Activated CD4-positive, alpha-beta memory T cell treated with anti-CD3 and anti-CD28 coated beads, Interleukin-2, amount 10 ng/mL, durations not matched to agents 7 days and 5 days (primary cell): Measurements from ENCODE around the gene HS3ST3A1. TPM values are rescaled to one million over a fixed set of nuclear protein-coding genes. Genes with fewer than 3 reads are reported as not detected.

Experiments used
- CTCF ChIA-PET: fragments of 350-600 bp; sonication (Branson Sonifier 250); formaldehyde crosslinking; loops from one replicate; lab custom pipeline; 2021; ENCODE audit warnings: antibody characterized with exemption, inconsistent platforms; lab: Charles Lee
- POLR2A ChIA-PET: fragments of 350-600 bp; sonication (Branson Sonifier 250); formaldehyde crosslinking; loops from one replicate; lab custom pipeline; 2021; ENCODE audit warnings: antibody characterized with exemption; lab: Charles Lee
- DNase-seq: peaks from one replicate; pipeline ENCODE4 v3.0.0-alpha.2; 2020
- H3K27ac Mint-ChIP-seq: one replicate; pipeline ENCODE4 v1.8.0; 2021; ENCODE audit warnings: mild to moderate bottlenecking, mixed read lengths
- H3K27me3 Mint-ChIP-seq: one replicate; pipeline ENCODE4 v1.8.0; 2021; ENCODE audit warnings: mixed read lengths
- H3K36me3 Mint-ChIP-seq: one replicate; pipeline ENCODE4 v1.8.0; 2021; ENCODE audit warnings: low read depth, mixed read lengths
- H3K4me1 Mint-ChIP-seq: one replicate; pipeline ENCODE4 v1.8.0; 2021; ENCODE audit warnings: mixed read lengths
- H3K4me3 Mint-ChIP-seq: one replicate; pipeline ENCODE4 v1.8.0; 2021; ENCODE audit warnings: mild to moderate bottlenecking, mixed read lengths
- H3K9me3 Mint-ChIP-seq: one replicate; pipeline ENCODE4 v1.8.0; 2021; ENCODE audit warnings: mixed read lengths
- total RNA-seq, 2 experiments: library from RNA; stranded (reverse); gene quantifications; one replicate each; pipeline ENCODE4 v1.2.3, GENCODE V29; 2021

HS3ST3A1 gene
- 1 to 10 TPM; 2.5 to 2.8 TPM for total RNA-seq

DNA sequence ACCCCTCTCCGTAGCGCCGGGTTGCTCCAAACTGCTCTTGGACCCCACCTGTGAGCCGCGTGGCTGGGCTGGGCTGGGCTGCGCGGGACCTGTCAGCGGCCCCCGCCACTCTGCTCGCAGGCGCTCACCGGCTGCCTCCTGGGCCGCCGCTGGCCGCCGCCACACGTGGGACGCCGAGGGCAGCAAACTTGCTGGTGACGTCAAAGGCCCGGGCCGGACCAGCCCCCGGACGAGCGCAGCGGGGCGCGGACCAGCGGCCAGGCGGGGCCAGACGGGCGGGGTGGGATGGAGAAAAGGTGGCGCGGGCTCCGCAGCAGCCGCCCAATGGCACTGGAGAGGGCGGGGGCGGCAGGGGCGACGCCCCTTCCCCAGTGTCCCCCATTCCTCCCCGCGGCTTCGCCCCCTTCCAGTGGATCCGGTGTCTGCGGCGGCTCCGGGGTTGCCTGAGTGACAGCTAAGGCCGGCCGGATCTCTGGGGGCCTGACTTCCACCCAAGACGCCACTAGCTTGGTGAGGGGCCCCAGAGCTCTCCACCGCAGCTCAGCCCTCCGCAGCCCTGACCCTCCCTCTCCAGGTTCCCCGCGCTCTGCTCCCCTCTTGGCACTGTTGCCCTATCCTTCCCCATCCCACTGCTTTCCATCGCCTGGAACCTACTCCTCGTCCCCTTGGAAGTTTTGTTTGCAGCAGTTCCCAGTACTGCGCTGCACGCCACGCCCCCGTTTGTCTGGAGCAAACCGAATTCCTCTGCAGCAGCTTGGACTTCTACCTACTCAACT lies at the start of gene HS3ST3A1:
Gene HS3ST3A1, minus strand, starts transcription at position 154 of the 776 bp plus-strand sequence. CDS start 800 bp downstream, outside the sequence.
- POLR2A ChIA-PET: no interaction called here

GRCh38 chr17:13650096-13650675 lies 48.5 kb upstream of the HS3ST3A1 start:
- Mint-ChIP-seq H3K27ac (no peak overlapping the region), H3K4me1 (peaks cover 2% of the 10 kb centered on the region), H3K36me3 (no peaks in the 10 kb centered on the region), H3K27me3 (peaks cover 1% of the 10 kb centered on the region), H3K4me3 (no peak overlapping the region), H3K9me3 (no peaks in the 10 kb centered on the region)
- ChIA-PET POLR2A (no interaction called here), CTCF (no interaction called here)
- no peak for DNase-seq

More for the DNA sequence above, at the start of gene HS3ST3A1:
- Mint-ChIP-seq H3K4me1 (peaks cover 12% of the 10 kb centered on the region), H3K27me3 (peaks cover 58% of the 10 kb centered on the region), H3K9me3 (no peaks in the 10 kb centered on the region), H3K36me3 (no peaks in the 10 kb centered on the region), H3K4me3 (peak within 1 kb of the TSS; percentile 53), H3K27ac (no peak within 1 kb of the TSS)
- CTCF ChIA-PET: no interaction called here
- peak; percentile 16 for DNase-seq

DNA sequence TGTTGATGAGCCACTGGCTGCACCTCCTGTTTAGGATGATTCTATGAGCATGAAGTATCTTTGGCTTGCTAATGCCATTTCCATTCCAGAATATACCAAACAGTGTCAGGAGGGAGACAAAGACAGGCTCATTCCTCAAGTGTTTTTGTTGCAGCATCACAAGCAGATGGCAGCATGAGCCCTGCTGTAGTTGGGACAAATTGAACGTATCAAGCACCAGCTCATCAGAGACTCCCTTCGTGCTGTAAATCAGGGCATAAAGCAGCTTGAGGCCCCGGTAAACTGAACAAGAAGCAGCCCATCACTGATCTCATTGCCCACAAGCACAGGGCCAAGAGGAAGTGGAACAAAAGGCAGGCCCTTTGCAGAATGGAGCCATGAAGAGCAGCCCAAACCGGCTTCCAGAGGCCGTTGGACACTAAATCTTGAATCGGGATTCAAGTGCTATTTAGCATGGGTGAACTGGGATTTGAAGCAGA lies 45.9 kb upstream of the HS3ST3A1 start:
- Mint-ChIP-seq H3K9me3 (no peaks in the 10 kb centered on the region), H3K36me3 (no peaks in the 10 kb centered on the region), H3K4me1 (peaks cover 2% of the 10 kb centered on the region), H3K4me3 (no peak overlapping the region), H3K27ac (no peak overlapping the region), H3K27me3 (no peaks in the 10 kb centered on the region)
- ChIA-PET CTCF (no interaction called here), POLR2A (no interaction called here)
- no peak for DNase-seq

DNA sequence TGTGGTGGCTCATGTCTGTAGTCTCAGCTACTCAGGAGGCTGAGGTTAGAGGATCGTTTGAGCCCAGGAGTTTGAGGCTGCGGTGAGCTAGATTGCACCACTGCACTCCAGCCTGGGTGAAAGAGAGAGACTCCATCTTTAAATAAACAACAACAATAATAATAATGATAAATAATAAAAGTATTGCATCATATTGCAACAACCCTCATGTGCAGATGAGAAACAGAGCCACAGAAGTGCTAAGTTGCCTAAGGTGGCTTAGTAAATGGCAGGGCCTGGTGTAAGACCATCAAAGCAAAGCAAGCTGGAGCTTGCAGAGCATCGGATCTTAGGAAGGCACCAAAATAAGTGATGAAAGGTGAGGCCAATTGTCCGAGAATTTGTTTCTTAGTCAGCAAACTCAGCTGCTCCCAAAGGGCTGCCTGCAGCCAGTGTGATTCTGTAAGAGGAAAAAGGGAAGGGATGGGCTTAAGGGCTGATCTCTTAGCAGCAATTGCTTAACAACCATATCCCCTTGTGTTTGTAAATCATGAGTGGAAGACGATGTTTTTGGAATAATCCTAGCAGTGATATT lies 45.3 kb upstream of the HS3ST3A1 start:
- no peak overlapping the region for H3K4me3 Mint-ChIP-seq
- ChIA-PET POLR2A (no interaction called here), CTCF (no interaction called here)
- H3K27ac Mint-ChIP-seq: no peak overlapping the region
- no peaks in the 10 kb centered on the region for H3K27me3 Mint-ChIP-seq
- no peaks in the 10 kb centered on the region for H3K36me3 Mint-ChIP-seq
- no peaks in the 10 kb centered on the region for H3K9me3 Mint-ChIP-seq
- H3K4me1 Mint-ChIP-seq: peaks cover 2% of the 10 kb centered on the region
- DNase-seq: no peak

- Mint-ChIP-seq H3K27ac (no peak overlapping the region), H3K36me3 (no peaks in the 10 kb centered on the region), H3K4me3 (no peak overlapping the region), H3K27me3 (no peaks in the 10 kb centered on the region), H3K4me1 (peaks cover 2% of the 10 kb centered on the region), H3K9me3 (no peaks in the 10 kb centered on the region)
- ChIA-PET POLR2A (no interaction called here), CTCF (no interaction called here)
- DNase-seq: no peak
Measured at GRCh38 chr17:13646411-13646810, 44.7 kb upstream of the HS3ST3A1 start.

- DNase-seq: no peak
- H3K27ac Mint-ChIP-seq: no peak overlapping the region
- H3K36me3 Mint-ChIP-seq: no peaks in the 10 kb centered on the region
- ChIA-PET POLR2A (no interaction called here), CTCF (no interaction called here)
- H3K27me3 Mint-ChIP-seq: no peaks in the 10 kb centered on the region
- H3K4me1 Mint-ChIP-seq: peaks cover 9% of the 10 kb centered on the region
- no peak overlapping the region for H3K4me3 Mint-ChIP-seq
- no peaks in the 10 kb centered on the region for H3K9me3 Mint-ChIP-seq
Measured at GRCh38 chr17:13643180-13643579, 41.5 kb upstream of the HS3ST3A1 start.

DNA sequence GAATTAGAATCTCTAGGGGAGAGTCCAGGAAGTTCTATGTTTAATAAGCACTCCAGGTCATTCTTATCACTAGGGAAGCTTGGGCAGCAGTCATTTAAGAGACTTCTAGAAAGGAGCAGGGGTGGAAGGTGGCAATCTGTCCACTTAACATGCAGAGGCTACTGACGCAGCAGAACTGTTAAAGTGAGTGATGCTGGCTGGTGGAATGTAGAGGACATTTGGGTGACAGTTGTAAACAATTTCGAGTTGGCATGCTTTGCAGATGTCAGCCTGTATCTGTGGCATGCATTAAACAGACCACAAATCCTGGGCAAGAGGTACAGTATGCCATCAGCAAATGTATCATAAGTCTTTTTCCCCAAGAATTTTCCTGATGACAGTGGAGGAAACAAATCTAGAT lies 40.5 kb upstream of the HS3ST3A1 start:
- H3K27me3 Mint-ChIP-seq: no peaks in the 10 kb centered on the region
- no peak for DNase-seq
- ChIA-PET CTCF (no interaction called here), POLR2A (no interaction called here)
- H3K36me3 Mint-ChIP-seq: no peaks in the 10 kb centered on the region
- no peaks in the 10 kb centered on the region for H3K9me3 Mint-ChIP-seq
- no peak overlapping the region for H3K27ac Mint-ChIP-seq
- no peak overlapping the region for H3K4me3 Mint-ChIP-seq
- H3K4me1 Mint-ChIP-seq: peaks cover 9% of the 10 kb centered on the region

- Mint-ChIP-seq H3K4me1 (peaks cover 8% of the 10 kb centered on the region), H3K27me3 (no peaks in the 10 kb centered on the region), H3K27ac (no peak overlapping the region), H3K4me3 (no peak overlapping the region), H3K36me3 (no peaks in the 10 kb centered on the region), H3K9me3 (no peaks in the 10 kb centered on the region)
- DNase-seq: no peak
- POLR2A ChIA-PET: no interaction called here
- CTCF ChIA-PET: interaction anchor here (1.1 kb wide), 1 partner anchor 1286 kb away, joined by 3 read pairs; no protein-coding TSS in a partner anchor
Measured at GRCh38 chr17:13640551-13640950, 38.8 kb upstream of the HS3ST3A1 start.

DNA sequence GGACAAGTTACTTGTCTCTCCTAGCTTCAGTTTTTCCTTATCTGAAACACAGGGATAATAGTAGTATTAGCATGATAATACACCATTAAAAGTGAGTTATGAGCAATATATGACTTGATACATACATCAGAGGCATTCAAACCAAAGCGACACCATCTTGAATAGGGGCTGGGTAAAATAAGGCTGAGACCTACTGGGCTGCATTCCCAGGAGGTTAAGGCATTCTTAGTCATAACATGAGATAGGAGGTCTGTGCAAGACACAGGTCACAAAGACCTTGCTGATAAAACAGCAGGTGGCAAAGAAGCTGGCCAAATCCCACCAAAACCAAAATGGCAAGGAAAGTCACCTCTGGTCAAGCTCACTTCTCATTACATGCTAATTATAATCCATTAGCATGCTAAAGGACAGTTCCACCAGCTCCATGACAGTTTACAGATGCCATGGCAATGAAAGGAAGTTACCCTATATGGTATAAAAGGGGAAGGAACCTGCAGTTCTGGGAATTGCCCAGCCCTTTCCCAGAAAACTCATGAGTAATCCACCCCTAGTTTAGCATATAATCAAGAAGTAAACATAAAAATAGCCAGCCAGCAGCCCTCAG lies 37.2 kb upstream of the HS3ST3A1 start:
- ChIA-PET CTCF (no interaction called here), POLR2A (no interaction called here)
- Mint-ChIP-seq H3K4me1 (peaks cover 8% of the 10 kb centered on the region), H3K4me3 (no peak overlapping the region), H3K9me3 (no peaks in the 10 kb centered on the region), H3K27me3 (no peaks in the 10 kb centered on the region), H3K27ac (no peak overlapping the region), H3K36me3 (no peaks in the 10 kb centered on the region)
- peak; percentile 42 for DNase-seq

DNA sequence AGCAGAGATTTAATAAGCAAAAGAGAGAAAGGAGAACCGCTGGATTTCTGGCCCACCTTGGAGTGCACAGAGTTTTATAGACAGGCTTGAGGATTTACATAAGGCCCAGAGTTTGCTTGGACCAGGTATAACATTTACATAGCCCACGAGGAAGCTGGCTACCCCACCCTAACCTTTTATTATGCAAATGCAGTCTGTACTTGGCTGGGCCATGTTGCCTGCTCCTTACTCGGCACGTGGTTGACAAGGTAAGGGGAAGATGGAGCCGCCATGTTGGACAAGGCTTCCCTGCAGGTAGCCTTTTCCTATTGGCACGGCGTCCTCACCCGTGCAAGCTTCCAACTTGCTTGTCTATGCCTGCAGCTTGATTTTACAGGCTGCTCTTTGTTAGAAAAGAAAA lies 35.2 kb upstream of the HS3ST3A1 start:
- H3K4me1 Mint-ChIP-seq: peaks cover 8% of the 10 kb centered on the region
- CTCF ChIA-PET: no interaction called here
- no peaks in the 10 kb centered on the region for H3K36me3 Mint-ChIP-seq
- H3K27ac Mint-ChIP-seq: no peak overlapping the region
- no peaks in the 10 kb centered on the region for H3K9me3 Mint-ChIP-seq
- H3K27me3 Mint-ChIP-seq: no peaks in the 10 kb centered on the region
- POLR2A ChIA-PET: no interaction called here
- H3K4me3 Mint-ChIP-seq: no peak overlapping the region
- DNase-seq: no peak

- no peaks in the 10 kb centered on the region for H3K36me3 Mint-ChIP-seq
- no peak overlapping the region for H3K27ac Mint-ChIP-seq
- no peaks in the 10 kb centered on the region for H3K27me3 Mint-ChIP-seq
- H3K9me3 Mint-ChIP-seq: no peaks in the 10 kb centered on the region
- no peak for DNase-seq
- ChIA-PET POLR2A (no interaction called here), CTCF (no interaction called here)
- H3K4me3 Mint-ChIP-seq: no peak overlapping the region
- H3K4me1 Mint-ChIP-seq: peaks cover 8% of the 10 kb centered on the region
Measured at GRCh38 chr17:13635951-13636350, 34.2 kb upstream of the HS3ST3A1 start.

GRCh38 chr17:13634021-13634420 lies 32.3 kb upstream of the HS3ST3A1 start:
- Mint-ChIP-seq H3K4me3 (no peak overlapping the region), H3K4me1 (peaks cover 4% of the 10 kb centered on the region), H3K27ac (no peak overlapping the region), H3K27me3 (no peaks in the 10 kb centered on the region), H3K36me3 (no peaks in the 10 kb centered on the region), H3K9me3 (no peaks in the 10 kb centered on the region)
- ChIA-PET POLR2A (no interaction called here), CTCF (no interaction called here)
- DNase-seq: no peak

- no peaks in the 10 kb centered on the region for H3K27me3 Mint-ChIP-seq
- no peaks in the 10 kb centered on the region for H3K36me3 Mint-ChIP-seq
- DNase-seq: no peak
- ChIA-PET CTCF (no interaction called here), POLR2A (no interaction called here)
- H3K4me3 Mint-ChIP-seq: no peak overlapping the region
- H3K9me3 Mint-ChIP-seq: no peaks in the 10 kb centered on the region
- no peaks in the 10 kb centered on the region for H3K4me1 Mint-ChIP-seq
- H3K27ac Mint-ChIP-seq: no peak overlapping the region
Measured at GRCh38 chr17:13631529-13631928, 29.8 kb upstream of the HS3ST3A1 start.
